Panc1 (cell line): ENCODE data around the gene GLRX. TPM values are rescaled to one million over a fixed set of nuclear protein-coding genes. Genes with fewer than 3 reads are reported as not detected.

Source experiments
- ATAC-seq: fragments of 200-7000 bp; cut with Tn5 transposase; 2 replicates; pipeline ENCODE4 v1.9.1; 2020; ENCODE audit warnings: mild to moderate bottlenecking, moderate library complexity
- BruUV-seq: library from RNA; stranded (reverse); fragments of 400-500 nt; replicated peaks from 2 replicates; lab custom pipeline; 2021; lab: Mats Ljungman, UMichigan
- CTCF ChIA-PET: fragments of 300-600 bp; sonication (Branson Sonifier 250); formaldehyde crosslinking; loops from one replicate; lab custom pipeline; 2022; ENCODE audit warnings: antibody characterized with exemption; lab: Charles Lee
- POLR2A ChIA-PET: fragments of 300-600 bp; sonication (Branson Sonifier 250); formaldehyde crosslinking; loops from one replicate; lab custom pipeline; 2022; ENCODE audit warnings: antibody characterized with exemption; lab: Charles Lee
- DNase-seq: peaks from one replicate; pipeline ENCODE4 v3.0.0-alpha.2; 2010; ENCODE audit warnings: low read depth, low spot score
- H3K27ac ChIP-seq: 2 replicates; pipeline ENCODE4 v1.5.1; 2011; ENCODE audit warnings: mild to moderate bottlenecking, low read length, inconsistent platforms
- H3K27me3 ChIP-seq: fragments of 200-500 bp; sonication (Bioruptor generic); 2 replicates; pipeline ENCODE4 v1.6.0; 2014; ENCODE audit warnings: low read length, inconsistent platforms; ENCODE audit not compliant: control insufficient read depth, insufficient read depth
- H3K36me3 ChIP-seq: fragments of 200-500 bp; sonication (Bioruptor generic); 2 replicates; pipeline ENCODE4 v1.5.1; 2014; ENCODE audit warnings: inconsistent platforms, mild to moderate bottlenecking, low read length, moderate library complexity; ENCODE audit not compliant: control insufficient read depth, insufficient read depth
- H3K4me1 ChIP-seq: 2 replicates; pipeline ENCODE4 v1.5.1; 2011; ENCODE audit warnings: inconsistent platforms, mild to moderate bottlenecking, low read length, moderate library complexity; ENCODE audit not compliant: control insufficient read depth, insufficient read depth
- H3K4me3 ChIP-seq, 2 experiments: 2 replicates each; pipeline ENCODE4 v1.5.1; 2011 to 2012; ENCODE audit warnings: low read depth in 2 of 2, low read length in 2 of 2, mild to moderate bottlenecking in 2 of 2, inconsistent platforms in 1 of 2, moderate library complexity in 1 of 2
- H3K9me3 ChIP-seq: fragments of 200-500 bp; sonication (Bioruptor generic); 2 replicates; pipeline ENCODE4 v1.5.1; 2014; ENCODE audit warnings: low read depth, mild to moderate bottlenecking, inconsistent platforms, low read length, moderate library complexity; ENCODE audit not compliant: control insufficient read depth, insufficient read depth
- POLR2AphosphoS5 ChIP-seq: IDR thresholded peaks from 2 replicates; pipeline ENCODE4 v1.6.1; 2012; ENCODE audit warnings: mild to moderate bottlenecking, low read depth, low read length, moderate library complexity
- SIN3A ChIP-seq: IDR thresholded peaks from 2 replicates; pipeline ENCODE4 v1.6.1; 2012; ENCODE audit warnings: low read depth, mild to moderate bottlenecking, low read length, moderate library complexity, borderline replicate concordance; ENCODE audit not compliant: insufficient read depth
- TCF7L2 ChIP-seq: IDR thresholded peaks from 2 replicates; pipeline ENCODE4 v1.6.1; 2011; ENCODE audit warnings: mild to moderate bottlenecking, low read depth, low read length, inconsistent platforms
- in situ Hi-C: cut with HindIII; loops from 2 replicates; pipeline ENCODE4 v1.10.0; 2016; ENCODE audit warnings: low sequenced_read_pairs, low pct_unique_long_range_greater_than_20kb
- intact Hi-C: fragments of 100-400 bp; cut with micrococcal nuclease; formaldehyde crosslinking; loops from one replicate; pipeline ENCODE4 v1.10.0; 2022; ENCODE audit not compliant: unreplicated experiment
- total RNA-seq: library from RNA; stranded (reverse); gene quantifications from one replicate; pipeline ENCODE4 v1.2.1, GENCODE V29; 2021; ENCODE audit not compliant: unreplicated experiment
- TF ChIP-seq, protein P1 (sequence below): fragments of 450-650 bp; IDR thresholded peaks from 2 replicates; pipeline ENCODE4 v1.5.1; 2017; ENCODE audit warnings: mild to moderate bottlenecking
- TF ChIP-seq, protein P2 (sequence below), 2 experiments: IDR thresholded peaks; 2 replicates each; pipeline ENCODE4 v1.6.1; 2011 to 2012; ENCODE audit warnings: low read depth in 2 of 2, control low read depth in 1 of 2, low read length in 1 of 2, mild to moderate bottlenecking in 1 of 2, moderate library complexity in 1 of 2; ENCODE audit not compliant: insufficient read depth in 1 of 2

The GLRX gene
- total RNA-seq, 1 experiment from 2014 or later, result 5.8 TPM

DNA sequence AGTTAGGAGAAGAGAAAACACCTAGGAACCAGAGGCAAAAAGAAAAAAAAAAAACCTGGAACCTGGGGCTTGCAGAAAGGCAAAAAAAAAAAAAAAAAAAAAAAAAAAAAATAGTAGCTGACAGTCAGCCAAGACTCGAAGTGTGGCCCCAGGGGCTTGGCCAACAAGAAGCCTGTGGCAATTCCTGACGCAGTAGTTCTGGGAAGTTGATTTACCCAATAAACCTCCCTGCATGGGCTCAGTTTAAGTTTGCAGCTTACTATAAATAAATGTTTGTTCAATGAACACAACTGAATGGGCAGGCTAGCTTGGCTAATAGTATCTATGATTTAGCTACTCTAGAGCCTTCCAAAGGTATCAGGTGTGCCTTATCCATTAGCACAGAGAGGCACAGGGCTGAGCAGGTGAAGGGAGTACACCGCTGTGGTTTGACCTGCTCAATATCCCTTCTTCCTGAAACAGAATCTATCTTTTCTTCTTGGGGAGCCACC lies 21.3 kb upstream of the GLRX start:
- TF ChIP-seq, protein P1, sequence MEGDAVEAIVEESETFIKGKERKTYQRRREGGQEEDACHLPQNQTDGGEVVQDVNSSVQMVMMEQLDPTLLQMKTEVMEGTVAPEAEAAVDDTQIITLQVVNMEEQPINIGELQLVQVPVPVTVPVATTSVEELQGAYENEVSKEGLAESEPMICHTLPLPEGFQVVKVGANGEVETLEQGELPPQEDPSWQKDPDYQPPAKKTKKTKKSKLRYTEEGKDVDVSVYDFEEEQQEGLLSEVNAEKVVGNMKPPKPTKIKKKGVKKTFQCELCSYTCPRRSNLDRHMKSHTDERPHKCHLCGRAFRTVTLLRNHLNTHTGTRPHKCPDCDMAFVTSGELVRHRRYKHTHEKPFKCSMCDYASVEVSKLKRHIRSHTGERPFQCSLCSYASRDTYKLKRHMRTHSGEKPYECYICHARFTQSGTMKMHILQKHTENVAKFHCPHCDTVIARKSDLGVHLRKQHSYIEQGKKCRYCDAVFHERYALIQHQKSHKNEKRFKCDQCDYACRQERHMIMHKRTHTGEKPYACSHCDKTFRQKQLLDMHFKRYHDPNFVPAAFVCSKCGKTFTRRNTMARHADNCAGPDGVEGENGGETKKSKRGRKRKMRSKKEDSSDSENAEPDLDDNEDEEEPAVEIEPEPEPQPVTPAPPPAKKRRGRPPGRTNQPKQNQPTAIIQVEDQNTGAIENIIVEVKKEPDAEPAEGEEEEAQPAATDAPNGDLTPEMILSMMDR, result no peak
- TF ChIP-seq, protein P2, sequence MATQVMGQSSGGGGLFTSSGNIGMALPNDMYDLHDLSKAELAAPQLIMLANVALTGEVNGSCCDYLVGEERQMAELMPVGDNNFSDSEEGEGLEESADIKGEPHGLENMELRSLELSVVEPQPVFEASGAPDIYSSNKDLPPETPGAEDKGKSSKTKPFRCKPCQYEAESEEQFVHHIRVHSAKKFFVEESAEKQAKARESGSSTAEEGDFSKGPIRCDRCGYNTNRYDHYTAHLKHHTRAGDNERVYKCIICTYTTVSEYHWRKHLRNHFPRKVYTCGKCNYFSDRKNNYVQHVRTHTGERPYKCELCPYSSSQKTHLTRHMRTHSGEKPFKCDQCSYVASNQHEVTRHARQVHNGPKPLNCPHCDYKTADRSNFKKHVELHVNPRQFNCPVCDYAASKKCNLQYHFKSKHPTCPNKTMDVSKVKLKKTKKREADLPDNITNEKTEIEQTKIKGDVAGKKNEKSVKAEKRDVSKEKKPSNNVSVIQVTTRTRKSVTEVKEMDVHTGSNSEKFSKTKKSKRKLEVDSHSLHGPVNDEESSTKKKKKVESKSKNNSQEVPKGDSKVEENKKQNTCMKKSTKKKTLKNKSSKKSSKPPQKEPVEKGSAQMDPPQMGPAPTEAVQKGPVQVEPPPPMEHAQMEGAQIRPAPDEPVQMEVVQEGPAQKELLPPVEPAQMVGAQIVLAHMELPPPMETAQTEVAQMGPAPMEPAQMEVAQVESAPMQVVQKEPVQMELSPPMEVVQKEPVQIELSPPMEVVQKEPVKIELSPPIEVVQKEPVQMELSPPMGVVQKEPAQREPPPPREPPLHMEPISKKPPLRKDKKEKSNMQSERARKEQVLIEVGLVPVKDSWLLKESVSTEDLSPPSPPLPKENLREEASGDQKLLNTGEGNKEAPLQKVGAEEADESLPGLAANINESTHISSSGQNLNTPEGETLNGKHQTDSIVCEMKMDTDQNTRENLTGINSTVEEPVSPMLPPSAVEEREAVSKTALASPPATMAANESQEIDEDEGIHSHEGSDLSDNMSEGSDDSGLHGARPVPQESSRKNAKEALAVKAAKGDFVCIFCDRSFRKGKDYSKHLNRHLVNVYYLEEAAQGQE (IDR thresholded peaks at IDR 0.05; ENCODE audit: insufficient read depth in 1 of 2, low read depth in 2 of 2, low read length in 1 of 2), result no peak
- TF ChIP-seq TCF7L2 (no peak), SIN3A (no peak), POLR2AphosphoS5 (no peak)
- ATAC-seq (no peak), DNase-seq (no peak)
- Histone ChIP-seq H3K4me1 (no peaks in the 10 kb centered on the region), H3K9me3 (no peaks in the 10 kb centered on the region), H3K27me3 (no peaks in the 10 kb centered on the region; the same call in 1 of the 2 replicates), H3K27ac (no peak overlapping the region), H3K4me3 (no peak overlapping the region), H3K36me3 (no peaks in the 10 kb centered on the region)
- intact Hi-C loops (no loop called here), in situ Hi-C loops (no loop called here)
- BruUV-seq, result no TSS peak
- CTCF ChIA-PET, result interaction anchor here (0.7 to 1.0 kb wide), 2 partner anchors 9 to 63 kb away, joined by 4 to 11 read pairs; no protein-coding TSS in a partner anchor
- POLR2A ChIA-PET, result no interaction called here

DNA sequence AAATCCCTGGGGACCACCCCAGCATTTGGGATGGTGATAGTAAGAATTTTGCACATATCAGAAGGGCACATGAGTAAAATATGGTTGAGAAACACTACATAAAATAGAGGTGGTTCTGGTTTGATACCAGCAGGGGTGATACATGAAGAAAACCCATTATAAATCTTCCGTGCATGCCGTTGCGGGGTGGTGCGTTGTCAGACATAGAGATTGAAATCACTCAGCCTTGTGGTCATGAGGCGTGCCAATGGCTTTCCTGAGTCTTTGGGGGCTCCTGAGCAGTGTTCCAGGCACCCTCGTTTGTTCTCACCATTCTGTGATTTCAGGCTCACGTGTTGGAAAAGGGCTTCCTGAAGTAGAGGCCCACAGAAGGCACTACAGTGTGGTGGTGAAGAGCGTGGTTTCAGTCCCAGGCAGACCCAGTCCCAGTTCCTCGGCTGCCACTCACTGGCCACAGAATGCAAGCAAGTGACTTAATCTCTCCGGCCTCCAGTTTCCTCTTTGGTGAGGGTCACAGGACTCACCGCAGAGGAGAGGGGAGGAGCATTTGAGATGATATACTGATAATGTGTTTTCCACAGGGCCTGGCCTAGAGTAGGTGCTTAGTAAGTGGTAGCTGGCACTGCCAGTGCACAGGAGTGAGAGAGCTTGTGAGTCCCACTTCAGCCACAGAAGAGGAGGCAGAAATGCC lies 20.5 kb upstream of the GLRX start:
- no TSS peak for BruUV-seq
- ATAC-seq, result no peak

More for the DNA sequence above, 20.5 kb upstream of the GLRX start:
- in situ Hi-C loops (no loop called here), intact Hi-C loops (no loop called here)
- Histone ChIP-seq H3K36me3 (no peaks in the 10 kb centered on the region), H3K27ac (no peak overlapping the region), H3K27me3 (no peaks in the 10 kb centered on the region; the same call in 1 of the 2 replicates), H3K9me3 (no peaks in the 10 kb centered on the region), H3K4me3 (no peak overlapping the region), H3K4me1 (no peaks in the 10 kb centered on the region)
- POLR2A ChIA-PET, result no interaction called here
- DNase-seq, result no peak
- TF ChIP-seq TCF7L2 (no peak), SIN3A (no peak), POLR2AphosphoS5 (no peak)
- TF ChIP-seq, protein P1, result no peak
- TF ChIP-seq, protein P2 (IDR thresholded peaks at IDR 0.05; ENCODE audit: insufficient read depth in 1 of 2, low read depth in 2 of 2, low read length in 1 of 2), result no peak
- CTCF ChIA-PET, result interaction anchor here (0.7 kb wide), 1 partner anchor 9 kb away, joined by 11 read pairs; no protein-coding TSS in a partner anchor
